K562 (cell line): Measurements from ENCODE around the gene TMEM135. TPM values are rescaled to one million over a fixed set of nuclear protein-coding genes. Genes with fewer than 3 reads are reported as not detected.
A peak's percentile ranks its signal among the peaks of the same experiment; 100 is the strongest.

Source experiments
- CHD4 ChIP-seq: fragments of 200-600 bp; sonication (generic); IDR thresholded peaks from 3 replicates; pipeline ENCODE4 v1.6.1; 2012; ENCODE audit warnings: low read depth, mild to moderate bottlenecking, mixed read lengths, low read length, inconsistent platforms; ENCODE audit not compliant: insufficient read depth, insufficient replicate concordance, poor library complexity, severe bottlenecking
- GATA2 ChIP-seq: sonication (generic); formaldehyde crosslinking; IDR thresholded peaks from 2 replicates; pipeline ENCODE4 v1.4.0; 2020; ENCODE audit warnings: mild to moderate bottlenecking, missing genetic modification reagents
- HMG20A ChIP-seq: fragments of 450-650 bp; formaldehyde crosslinking; conservative IDR thresholded peaks from 2 replicates; pipeline ENCODE4 v1.4.0; 2020; ENCODE audit warnings: mild to moderate bottlenecking, mixed read lengths
- KDM5B ChIP-seq: fragments of 200-600 bp; sonication (generic); IDR thresholded peaks from 2 replicates; pipeline ENCODE4 v1.6.1; 2012; ENCODE audit warnings: low read depth, mild to moderate bottlenecking, moderate library complexity, low read length, control low read depth, inconsistent platforms; ENCODE audit not compliant: insufficient replicate concordance
- MAX ChIP-seq: sonication (generic); formaldehyde crosslinking; IDR thresholded peaks from 2 replicates; pipeline ENCODE4 v1.9.0; 2022; ENCODE audit warnings: mild to moderate bottlenecking, missing genetic modification reagents
- MEIS2 ChIP-seq: fragments of 450-650 bp; IDR thresholded peaks from 2 replicates; pipeline ENCODE4 v1.6.1; 2014; ENCODE audit warnings: mild to moderate bottlenecking; ENCODE audit not compliant: partially characterized antibody
- NR2F6 ChIP-seq: fragments of 450-650 bp; formaldehyde crosslinking; IDR thresholded peaks from 2 replicates; pipeline ENCODE4 v1.4.0; 2020; ENCODE audit warnings: mild to moderate bottlenecking
- RBM17 ChIP-seq: fragments of 200-400 bp; formaldehyde crosslinking; IDR thresholded peaks from 2 replicates; pipeline ENCODE4 v1.6.1; 2017; ENCODE audit warnings: low read depth, mild to moderate bottlenecking, low read length, borderline replicate concordance
- SMARCA4 ChIP-seq: fragments of 450-650 bp; IDR thresholded peaks from 2 replicates; pipeline ENCODE4 v1.6.1; 2016
- TCFL5 ChIP-seq: fragments of 250-450 bp; sonication (Bioruptor Pico); conservative IDR thresholded peaks from 2 replicates; pipeline ENCODE4 v1.6.1; 2021; ENCODE audit warnings: mild to moderate bottlenecking, moderate library complexity, matching md5 sums
- ZNF121 ChIP-seq: sonication (generic); formaldehyde crosslinking; conservative IDR thresholded peaks from 2 replicates; pipeline ENCODE4 v1.8.0; 2022; ENCODE audit warnings: missing genetic modification reagents
- ZNF316 ChIP-seq: fragments of 450-650 bp; IDR thresholded peaks from 2 replicates; pipeline ENCODE4 v1.6.1; 2016
- ZNF707 ChIP-seq: fragments of 250-450 bp; sonication (Bioruptor Pico); conservative IDR thresholded peaks from 2 replicates; pipeline ENCODE4 v1.8.0; 2022; ENCODE audit warnings: inconsistent platforms, mild to moderate bottlenecking, moderate library complexity
- polyA plus RNA-seq, 8 experiments: library from polyadenylated mRNA; depleted of rRNA in 4 of 8; stranded (reverse) in 5 of 8; unstranded in 3 of 8; fragments of >200 nt; fragmentation: Nextera tagmentation in 2 of 8; fragmentation: Illumina TruSeq in 1 of 8; extraction: Ambion mirVana in 2 of 8; extraction: Trizol in 1 of 8; gene quantifications; 2 replicates each; pipeline versions ENCODE4 v1.2.1 to v1.2.3, GENCODE V29; 2011 to 2014; ENCODE audit warnings: inconsistent platforms in 1 of 8, missing spikeins in 1 of 8
- total RNA-seq, 7 experiments: library from RNA; depleted of rRNA in 6 of 7; stranded (reverse); fragments of >200 nt in 6 of 7; fragmentation: Illumina TruSeq in 2 of 7; extraction: Trizol in 2 of 7; gene quantifications; 2 replicates each; pipeline versions ENCODE4 v1.2.1 to v1.2.3, GENCODE V29; 2011 to 2021; ENCODE audit warnings: low replicate concordance in 1 of 7
- TF ChIP-seq, protein P1 (sequence below), 2 experiments: fragments of 450-650 bp in 1 of 2; sonication (generic) in 1 of 2; formaldehyde crosslinking in 1 of 2; IDR thresholded peaks; 2 replicates each; pipeline versions ENCODE4 v1.7.1 to v1.9.0; 2016 to 2022; ENCODE audit warnings: inconsistent platforms in 1 of 2, mild to moderate bottlenecking in 1 of 2, missing genetic modification reagents in 1 of 2
- TF ChIP-seq, protein P2 (sequence below): fragments of 450-650 bp; formaldehyde crosslinking; IDR thresholded peaks from 2 replicates; pipeline ENCODE4 v1.4.0; 2020; ENCODE audit warnings: mild to moderate bottlenecking, moderate library complexity
- TF ChIP-seq, protein P3 (sequence below): fragments of 250-450 bp; sonication (Bioruptor Pico); IDR thresholded peaks from 2 replicates; pipeline ENCODE4 v1.4.0; 2020; ENCODE audit warnings: mild to moderate bottlenecking, moderate library complexity

TMEM135 gene
- total and polyA plus RNA-seq, 9 of the 15 experiments (the other 6 are each of a cell fraction or from before 2014, with no cell fraction given), result 17.3 to 53.6 (median 24.9) TPM

DNA sequence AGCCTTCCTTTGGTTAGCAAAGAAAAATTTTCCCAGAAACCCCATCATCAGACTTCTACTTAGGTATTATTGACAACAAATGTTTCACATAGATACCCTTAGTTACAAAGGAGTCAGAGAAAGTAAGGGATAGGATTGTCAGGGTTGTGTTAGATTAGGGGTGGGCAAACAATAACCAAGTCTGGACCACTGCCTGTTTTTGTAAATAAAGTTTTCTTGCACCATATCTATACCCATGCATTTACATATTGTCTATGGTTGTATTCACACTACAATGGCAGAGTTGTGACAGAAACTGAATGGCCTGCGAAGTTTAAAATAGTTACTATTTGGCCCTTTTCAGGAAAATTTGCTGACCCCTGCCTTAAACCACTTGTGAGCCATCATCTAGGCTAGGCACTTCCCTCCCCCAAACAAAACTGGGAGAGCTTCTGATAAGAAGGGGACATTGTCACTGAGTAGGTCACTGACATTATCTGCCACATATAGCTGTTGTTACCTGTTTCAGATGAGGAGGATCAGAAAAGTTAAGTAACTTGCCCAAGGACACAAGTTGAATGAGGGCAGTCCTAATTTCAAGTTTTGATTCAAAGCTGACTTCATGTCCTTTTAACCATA is 40.7 kb upstream of the TMEM135 start (continued):
- TF ChIP-seq, protein P1, sequence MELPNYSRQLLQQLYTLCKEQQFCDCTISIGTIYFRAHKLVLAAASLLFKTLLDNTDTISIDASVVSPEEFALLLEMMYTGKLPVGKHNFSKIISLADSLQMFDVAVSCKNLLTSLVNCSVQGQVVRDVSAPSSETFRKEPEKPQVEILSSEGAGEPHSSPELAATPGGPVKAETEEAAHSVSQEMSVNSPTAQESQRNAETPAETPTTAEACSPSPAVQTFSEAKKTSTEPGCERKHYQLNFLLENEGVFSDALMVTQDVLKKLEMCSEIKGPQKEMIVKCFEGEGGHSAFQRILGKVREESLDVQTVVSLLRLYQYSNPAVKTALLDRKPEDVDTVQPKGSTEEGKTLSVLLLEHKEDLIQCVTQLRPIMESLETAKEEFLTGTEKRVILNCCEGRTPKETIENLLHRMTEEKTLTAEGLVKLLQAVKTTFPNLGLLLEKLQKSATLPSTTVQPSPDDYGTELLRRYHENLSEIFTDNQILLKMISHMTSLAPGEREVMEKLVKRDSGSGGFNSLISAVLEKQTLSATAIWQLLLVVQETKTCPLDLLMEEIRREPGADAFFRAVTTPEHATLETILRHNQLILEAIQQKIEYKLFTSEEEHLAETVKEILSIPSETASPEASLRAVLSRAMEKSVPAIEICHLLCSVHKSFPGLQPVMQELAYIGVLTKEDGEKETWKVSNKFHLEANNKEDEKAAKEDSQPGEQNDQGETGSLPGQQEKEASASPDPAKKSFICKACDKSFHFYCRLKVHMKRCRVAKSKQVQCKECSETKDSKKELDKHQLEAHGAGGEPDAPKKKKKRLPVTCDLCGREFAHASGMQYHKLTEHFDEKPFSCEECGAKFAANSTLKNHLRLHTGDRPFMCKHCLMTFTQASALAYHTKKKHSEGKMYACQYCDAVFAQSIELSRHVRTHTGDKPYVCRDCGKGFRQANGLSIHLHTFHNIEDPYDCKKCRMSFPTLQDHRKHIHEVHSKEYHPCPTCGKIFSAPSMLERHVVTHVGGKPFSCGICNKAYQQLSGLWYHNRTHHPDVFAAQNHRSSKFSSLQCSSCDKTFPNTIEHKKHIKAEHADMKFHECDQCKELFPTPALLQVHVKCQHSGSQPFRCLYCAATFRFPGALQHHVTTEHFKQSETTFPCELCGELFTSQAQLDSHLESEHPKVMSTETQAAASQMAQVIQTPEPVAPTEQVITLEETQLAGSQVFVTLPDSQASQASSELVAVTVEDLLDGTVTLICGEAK (IDR thresholded peaks at IDR 0.05), result peak; percentile 91
- TF ChIP-seq, protein P1 (CRISPR knock-in tag; IDR thresholded peaks at IDR 0.05), result peak; percentile 81
- TF ChIP-seq, protein P2, sequence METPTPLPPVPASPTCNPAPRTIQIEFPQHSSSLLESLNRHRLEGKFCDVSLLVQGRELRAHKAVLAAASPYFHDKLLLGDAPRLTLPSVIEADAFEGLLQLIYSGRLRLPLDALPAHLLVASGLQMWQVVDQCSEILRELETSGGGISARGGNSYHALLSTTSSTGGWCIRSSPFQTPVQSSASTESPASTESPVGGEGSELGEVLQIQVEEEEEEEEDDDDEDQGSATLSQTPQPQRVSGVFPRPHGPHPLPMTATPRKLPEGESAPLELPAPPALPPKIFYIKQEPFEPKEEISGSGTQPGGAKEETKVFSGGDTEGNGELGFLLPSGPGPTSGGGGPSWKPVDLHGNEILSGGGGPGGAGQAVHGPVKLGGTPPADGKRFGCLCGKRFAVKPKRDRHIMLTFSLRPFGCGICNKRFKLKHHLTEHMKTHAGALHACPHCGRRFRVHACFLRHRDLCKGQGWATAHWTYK (CRISPR knock-in tag), result no peak
- TF ChIP-seq KDM5B, result no peak
- TF ChIP-seq NR2F6, result no peak
- no peak for TF ChIP-seq RBM17
- no peak for TF ChIP-seq HMG20A
- TF ChIP-seq TCFL5, result no peak
- no peak for TF ChIP-seq MAX (CRISPR knock-in tag)
- no peak for TF ChIP-seq ZNF707 (CRISPR knock-in tag)
- TF ChIP-seq, protein P3, sequence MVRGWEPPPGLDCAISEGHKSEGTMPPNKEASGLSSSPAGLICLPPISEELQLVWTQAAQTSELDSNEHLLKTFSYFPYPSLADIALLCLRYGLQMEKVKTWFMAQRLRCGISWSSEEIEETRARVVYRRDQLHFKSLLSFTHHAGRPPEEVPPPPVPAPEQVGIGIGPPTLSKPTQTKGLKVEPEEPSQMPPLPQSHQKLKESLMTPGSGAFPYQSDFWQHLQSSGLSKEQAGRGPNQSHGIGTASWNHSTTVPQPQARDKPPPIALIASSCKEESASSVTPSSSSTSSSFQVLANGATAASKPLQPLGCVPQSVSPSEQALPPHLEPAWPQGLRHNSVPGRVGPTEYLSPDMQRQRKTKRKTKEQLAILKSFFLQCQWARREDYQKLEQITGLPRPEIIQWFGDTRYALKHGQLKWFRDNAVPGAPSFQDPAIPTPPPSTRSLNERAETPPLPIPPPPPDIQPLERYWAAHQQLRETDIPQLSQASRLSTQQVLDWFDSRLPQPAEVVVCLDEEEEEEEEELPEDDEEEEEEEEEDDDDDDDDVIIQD (CRISPR knock-in tag), result no peak
- TF ChIP-seq ZNF121, result no peak
- peak; percentile 53; the same call in 1 of the 2 replicates for TF ChIP-seq ZNF316
- TF ChIP-seq MEIS2, result peak; percentile 6
- TF ChIP-seq SMARCA4, result peak; percentile 48; the same call in 1 of the 2 replicates
- TF ChIP-seq CHD4, result no peak
- TF ChIP-seq GATA2 (CRISPR knock-in tag), result no peak
